ENCODE measurements around the gene NCOR1. TPM values are rescaled to one million over a fixed set of nuclear protein-coding genes. Genes with fewer than 3 reads are reported as not detected.
"Not testable (repeated sequence)": the region's sequence is repeated elsewhere in the genome, so short reads cannot be mapped to it uniquely, and the experiment has no call there.

NCOR1 gene
- total and polyA plus RNA-seq, 9 of the 15 experiments (the other 6 are each of a cell fraction or from before 2014, with no cell fraction given): 20.2 to 66.5 (median 50.9) TPM

DNA sequence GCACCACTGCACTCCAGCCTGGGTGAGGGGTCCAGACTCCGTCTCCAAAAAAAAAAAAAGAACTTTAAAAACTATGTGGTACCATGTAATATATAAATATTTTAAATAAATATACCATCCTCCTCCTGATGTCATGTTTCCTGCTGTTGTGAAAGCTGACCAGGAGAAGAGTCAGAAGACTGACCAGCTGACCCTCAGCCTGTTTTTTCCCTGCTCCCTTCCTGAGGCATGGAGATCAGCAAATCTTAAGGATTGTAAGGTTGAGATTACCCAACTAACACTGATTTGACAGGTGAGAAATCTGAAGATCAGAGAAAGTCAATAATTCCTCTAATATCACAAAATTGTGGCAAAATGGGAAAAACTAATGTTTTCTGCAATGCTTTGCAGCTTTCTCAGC lies 18.1 kb downstream of the NCOR1 start (continued):
- TF ChIP-seq, protein P1, sequence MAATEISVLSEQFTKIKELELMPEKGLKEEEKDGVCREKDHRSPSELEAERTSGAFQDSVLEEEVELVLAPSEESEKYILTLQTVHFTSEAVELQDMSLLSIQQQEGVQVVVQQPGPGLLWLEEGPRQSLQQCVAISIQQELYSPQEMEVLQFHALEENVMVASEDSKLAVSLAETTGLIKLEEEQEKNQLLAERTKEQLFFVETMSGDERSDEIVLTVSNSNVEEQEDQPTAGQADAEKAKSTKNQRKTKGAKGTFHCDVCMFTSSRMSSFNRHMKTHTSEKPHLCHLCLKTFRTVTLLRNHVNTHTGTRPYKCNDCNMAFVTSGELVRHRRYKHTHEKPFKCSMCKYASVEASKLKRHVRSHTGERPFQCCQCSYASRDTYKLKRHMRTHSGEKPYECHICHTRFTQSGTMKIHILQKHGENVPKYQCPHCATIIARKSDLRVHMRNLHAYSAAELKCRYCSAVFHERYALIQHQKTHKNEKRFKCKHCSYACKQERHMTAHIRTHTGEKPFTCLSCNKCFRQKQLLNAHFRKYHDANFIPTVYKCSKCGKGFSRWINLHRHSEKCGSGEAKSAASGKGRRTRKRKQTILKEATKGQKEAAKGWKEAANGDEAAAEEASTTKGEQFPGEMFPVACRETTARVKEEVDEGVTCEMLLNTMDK (IDR thresholded peaks at IDR 0.05; ENCODE audit: borderline replicate concordance, insufficient read depth, low read depth, low read length, poor library complexity, severe bottlenecking): no peak

DNA sequence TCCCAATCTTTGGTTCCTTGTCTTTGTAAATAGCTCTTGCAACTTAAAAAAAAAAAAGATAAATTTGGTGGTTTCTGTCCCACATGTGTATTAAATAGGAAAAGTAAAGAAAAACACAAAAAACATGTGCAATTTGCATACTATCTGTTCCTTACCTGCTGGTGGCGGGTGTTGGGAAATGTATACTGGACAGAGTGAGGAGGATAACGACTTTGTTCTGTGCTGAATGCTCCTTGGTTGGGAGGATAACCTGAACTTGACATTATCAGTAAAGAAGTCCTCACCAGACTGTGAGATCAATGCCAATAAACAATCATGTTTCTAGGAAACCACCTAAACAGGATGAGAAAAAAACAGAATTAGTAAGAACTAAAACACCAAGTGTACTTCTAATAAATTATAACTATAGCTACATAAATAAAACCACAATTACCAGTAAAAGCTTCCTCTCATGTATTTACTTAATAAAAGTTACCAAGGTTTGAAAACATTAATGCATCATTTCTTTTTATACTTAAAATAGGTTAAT lies 21.0 kb downstream of the NCOR1 start:
- H4K20me1 ChIP-seq (replicated peaks; ENCODE audit: control insufficient read depth, insufficient read depth, low read length); H3K9ac ChIP-seq (ENCODE audit: insufficient read depth in 1 of 2, low read depth in 2 of 2, low read length in 2 of 2); H3K27ac ChIP-seq (ENCODE audit: extremely low read depth, low read depth, low read length); CTCF ChIA-PET (ENCODE audit: low intra/inter-chr PET ratio); intact Hi-C loops (cut with micrococcal nuclease); H3K27me3 ChIP-seq (ENCODE audit: control insufficient read depth in 2 of 2, insufficient read depth in 2 of 2, low read length in 2 of 2); H3K4me1 ChIP-seq (replicated peaks in 1 of 2; ENCODE audit: control insufficient read depth in 2 of 2, insufficient read depth in 2 of 2, low read length in 2 of 2); BruUV-seq (replicated peaks); ATAC-seq; H3K4me3 ChIP-seq; FAIRE-seq; H3K9me1 ChIP-seq (ENCODE audit: control insufficient read depth, insufficient read depth, low read length); POLR2A ChIA-PET; in situ Hi-C loops (cut with MboI); H3K9me3 ChIP-seq (replicated peaks; ENCODE audit: control insufficient read depth, insufficient read depth, low read depth, low read length); H3K4me2 ChIP-seq (ENCODE audit: insufficient read depth, low read length); H2AFZ ChIP-seq (ENCODE audit: low read depth, low read length); TF ChIP-seq TEAD4 (CRISPR knock-in tag; IDR thresholded peaks at IDR 0.05; ENCODE audit: borderline replicate concordance): not testable (repeated sequence)
- peaks cover 39% of the 10 kb centered on the region for H3K79me2 ChIP-seq (ENCODE audit: control insufficient read depth, insufficient read depth, low read length)
- peak in 1 of 4 experiments; percentile 37 for DNase-seq (ENCODE audit: extremely low read depth in 1 of 4, low spot score in 3 of 4)
- WGBS (ENCODE audit: insufficient coverage, low coverage, missing lambda C conversion rate): 0% methylated on average over 2 of the region's 2 CpGs
- H3K36me3 ChIP-seq (ENCODE audit: control insufficient read depth, insufficient read depth, low read length): peaks cover 25% of the 10 kb centered on the region; the same call in 2 of the 3 replicates
- TF ChIP-seq ARID1B (IDR thresholded peaks at IDR 0.05): peak; percentile 40; the same call in 1 of the 2 replicates
- peak; percentile 41; the same call in 1 of the 2 replicates for TF ChIP-seq TCF3 (CRISPR knock-in tag; IDR thresholded peaks at IDR 0.05)
- TF ChIP-seq TAL1 (IDR thresholded peaks at IDR 0.05): peak; percentile 39; the same call in 1 of the 2 replicates
- 0 out of 2 replicates have a peak, but pooled peaks have one; percentile 12 for TF ChIP-seq STAT5A (IDR thresholded peaks at IDR 0.05; ENCODE audit: borderline replicate concordance, low read length)
- peak; percentile 43; the same call in 1 of the 2 replicates for TF ChIP-seq TEAD4 (IDR thresholded peaks at IDR 0.05; ENCODE audit: low read length)
- TF ChIP-seq CBFA2T2 (conservative IDR thresholded peaks at IDR 0.05): peak; percentile 60
- 0 out of 2 replicates have a peak, but pooled peaks have one; percentile 6 for TF ChIP-seq NFIC (IDR thresholded peaks at IDR 0.05)
- TF ChIP-seq CBFA2T3 (IDR thresholded peaks at IDR 0.05): peak; percentile 71
